ENCODE data around the gene AKIRIN2. TPM values are rescaled to one million over a fixed set of nuclear protein-coding genes. Genes with fewer than 3 reads are reported as not detected.

AKIRIN2 gene
- total RNA-seq = 61.9 and 76.4 TPM in 2 replicates

DNA sequence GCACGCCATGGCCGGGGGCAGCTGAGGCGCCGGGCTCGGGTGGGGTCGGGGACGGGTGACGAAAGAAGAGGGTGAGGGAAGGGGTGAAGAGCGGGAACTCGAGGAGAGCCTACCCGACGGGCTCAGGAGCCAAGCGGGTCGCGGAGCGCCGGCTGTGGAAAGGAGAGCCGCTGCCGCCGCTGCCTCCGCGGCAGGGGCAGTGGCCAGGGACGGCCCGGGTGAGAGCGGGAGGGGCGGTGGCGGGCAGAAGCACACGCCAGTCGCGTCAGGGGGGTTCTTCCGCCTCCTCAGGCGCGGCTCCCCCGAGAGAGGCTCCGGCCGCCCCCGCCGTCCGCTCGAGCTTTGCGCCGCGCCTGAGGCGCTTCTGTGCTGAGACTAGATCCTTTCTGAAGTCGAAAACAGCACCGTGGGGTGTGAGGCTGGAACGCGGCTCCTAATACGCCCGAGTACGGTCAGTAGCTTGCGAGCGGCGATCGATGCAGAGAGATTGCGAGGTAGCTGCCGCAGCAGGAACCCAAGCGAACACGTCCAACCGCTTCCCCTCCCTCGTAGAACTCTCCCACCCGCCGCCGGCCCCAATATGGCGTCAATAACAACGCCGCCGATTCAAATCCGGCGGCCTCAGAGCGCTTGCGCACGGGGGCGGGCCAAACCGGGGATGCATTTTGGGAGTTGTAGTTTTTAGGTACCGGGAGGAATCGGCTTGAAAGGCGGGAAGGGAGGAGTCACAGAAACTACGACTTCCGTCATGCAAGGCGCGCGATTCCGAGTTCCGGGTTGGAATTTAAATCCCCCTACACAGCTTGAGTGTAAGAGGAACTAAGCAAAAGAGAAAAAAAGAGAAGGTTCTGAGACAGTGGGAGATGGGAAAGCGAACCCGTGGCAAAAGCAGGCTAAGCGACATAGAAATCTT, at the start of gene AKIRIN2:
Gene AKIRIN2 (minus strand): TSS at position 558 of the 913 bp plus-strand sequence. CDS start 549 bp downstream, at position 9.
- ATAC-seq (ENCODE audit: low read depth) = peak; percentile 78
- H3K9me3 Mint-ChIP-seq = no peaks in the 10 kb centered on the region
- H3K36me3 Mint-ChIP-seq (ENCODE audit: low read depth) = peaks cover 20% of the 10 kb centered on the region
- intact Hi-C loops (cut with micrococcal nuclease) = loop anchor here (1.0 to 5.0 kb wide), 20 partner anchors 11 to 1935 kb away; partner anchors contain the start of genes CNR1, LYRM2, ORC3 and PNRC1
- ChIA-PET POLR2A (interaction anchor here (0.6 to 4.1 kb wide), 30 partner anchors 10 to 1378 kb away, joined by 3 to 62 read pairs (median 4); partner anchors contain the start of genes CFAP206, ORC3, PNRC1 and RARS2), CTCF (interaction anchor here (1.2 kb wide), 2 partner anchors 55 to 130 kb away, joined by 4 to 6 read pairs; no protein-coding TSS in a partner anchor)
- peak; percentile 97 for DNase-seq
- peak within 1 kb of the TSS; percentile 97 for H3K4me3 Mint-ChIP-seq
- H3K27me3 Mint-ChIP-seq = no peaks in the 10 kb centered on the region
- peak within 1 kb of the TSS; percentile 97 for H3K27ac Mint-ChIP-seq
- TF ChIP-seq, protein P1, sequence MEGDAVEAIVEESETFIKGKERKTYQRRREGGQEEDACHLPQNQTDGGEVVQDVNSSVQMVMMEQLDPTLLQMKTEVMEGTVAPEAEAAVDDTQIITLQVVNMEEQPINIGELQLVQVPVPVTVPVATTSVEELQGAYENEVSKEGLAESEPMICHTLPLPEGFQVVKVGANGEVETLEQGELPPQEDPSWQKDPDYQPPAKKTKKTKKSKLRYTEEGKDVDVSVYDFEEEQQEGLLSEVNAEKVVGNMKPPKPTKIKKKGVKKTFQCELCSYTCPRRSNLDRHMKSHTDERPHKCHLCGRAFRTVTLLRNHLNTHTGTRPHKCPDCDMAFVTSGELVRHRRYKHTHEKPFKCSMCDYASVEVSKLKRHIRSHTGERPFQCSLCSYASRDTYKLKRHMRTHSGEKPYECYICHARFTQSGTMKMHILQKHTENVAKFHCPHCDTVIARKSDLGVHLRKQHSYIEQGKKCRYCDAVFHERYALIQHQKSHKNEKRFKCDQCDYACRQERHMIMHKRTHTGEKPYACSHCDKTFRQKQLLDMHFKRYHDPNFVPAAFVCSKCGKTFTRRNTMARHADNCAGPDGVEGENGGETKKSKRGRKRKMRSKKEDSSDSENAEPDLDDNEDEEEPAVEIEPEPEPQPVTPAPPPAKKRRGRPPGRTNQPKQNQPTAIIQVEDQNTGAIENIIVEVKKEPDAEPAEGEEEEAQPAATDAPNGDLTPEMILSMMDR (IDR thresholded peaks at IDR 0.05) = no peak
- H3K4me1 Mint-ChIP-seq = peaks cover 53% of the 10 kb centered on the region

- Mint-ChIP-seq H3K4me1 (peaks cover 10% of the 10 kb centered on the region), H3K27me3 (no peaks in the 10 kb centered on the region), H3K27ac (no peak overlapping the region), H3K9me3 (no peaks in the 10 kb centered on the region), H3K4me3 (no peak overlapping the region), H3K36me3 (ENCODE audit: low read depth) (no peaks in the 10 kb centered on the region)
- ATAC-seq (ENCODE audit: low read depth) (peak; percentile 25), DNase-seq (no peak)
- POLR2A ChIA-PET = interaction anchor here (0.6 kb wide), 1 partner anchor 46 kb away, joined by 3 read pairs; the partner anchor contains the start of gene AKIRIN2
- CTCF ChIA-PET = no interaction called here
- intact Hi-C loops (cut with micrococcal nuclease) = no loop called here
- TF ChIP-seq, protein P1 (IDR thresholded peaks at IDR 0.05) = no peak
Observed at GRCh38 chr6:87747646-87748045, 45.6 kb upstream of the AKIRIN2 start.

- Mint-ChIP-seq H3K4me3 (no peak overlapping the region), H3K27me3 (no peaks in the 10 kb centered on the region), H3K27ac (no peak overlapping the region), H3K4me1 (peaks cover 23% of the 10 kb centered on the region), H3K9me3 (no peaks in the 10 kb centered on the region), H3K36me3 (ENCODE audit: low read depth) (no peaks in the 10 kb centered on the region)
- ChIA-PET CTCF (no interaction called here), POLR2A (interaction anchor here (0.5 kb wide), 1 partner anchor 983 kb away, joined by 4 read pairs; no protein-coding TSS in a partner anchor)
- TF ChIP-seq, protein P1 (IDR thresholded peaks at IDR 0.05) = no peak
- ATAC-seq (ENCODE audit: low read depth) = no peak
- intact Hi-C loops (cut with micrococcal nuclease) = no loop called here
- no peak for DNase-seq
Observed at GRCh38 chr6:87745966-87746721, 44.1 kb upstream of the AKIRIN2 start.

GRCh38 chr6:87743454-87743853, 41.4 kb upstream of the AKIRIN2 start:
- CTCF ChIA-PET = no interaction called here
- H3K4me3 Mint-ChIP-seq = no peak overlapping the region
- ATAC-seq (ENCODE audit: low read depth) (no peak), DNase-seq (no peak)
- H3K27me3 Mint-ChIP-seq = no peaks in the 10 kb centered on the region
- intact Hi-C loops (cut with micrococcal nuclease) = loop anchor here (2.0 kb wide), 1 partner anchor 13 kb away; no protein-coding TSS in a partner anchor
- no peaks in the 10 kb centered on the region for H3K36me3 Mint-ChIP-seq (ENCODE audit: low read depth)
- TF ChIP-seq, protein P1 (IDR thresholded peaks at IDR 0.05) = no peak
- H3K4me1 Mint-ChIP-seq = peaks cover 27% of the 10 kb centered on the region
- POLR2A ChIA-PET = interaction anchor here (0.6 to 3.2 kb wide), 3 partner anchors 13 to 1623 kb away, joined by 3 to 11 read pairs (median 4); partner anchors contain the start of gene AKIRIN2
- no peak overlapping the region for H3K27ac Mint-ChIP-seq
- no peaks in the 10 kb centered on the region for H3K9me3 Mint-ChIP-seq

Data from activated B cell treated with CpG ODN at 0.5 μM for 24 hours (primary cell).